HepG2 (cell line): Measurements from ENCODE around the gene MYOM1.

Source experiments
- GFI1 ChIP-seq: sonication (generic); formaldehyde crosslinking; IDR thresholded peaks from 2 replicates; pipeline ENCODE4 v1.5.0; 2020; ENCODE audit warnings: missing genetic modification reagents, mild to moderate bottlenecking, borderline replicate concordance
- NFE2L2 ChIP-seq: fragments of 150-350 bp; IDR thresholded peaks from 2 replicates; pipeline ENCODE4 v1.6.1; 2014; ENCODE audit warnings: low read length
- NR2F2 ChIP-seq: IDR thresholded peaks from 2 replicates; pipeline ENCODE4 v1.6.1; 2012; ENCODE audit warnings: low read depth, inconsistent platforms, borderline replicate concordance
- ZNF292 ChIP-seq: sonication (generic); formaldehyde crosslinking; IDR thresholded peaks from 2 replicates; pipeline ENCODE4 v1.8.1; 2022; ENCODE audit warnings: mild to moderate bottlenecking, low read depth, missing genetic modification reagents, borderline replicate concordance
- TF ChIP-seq, protein P1 (sequence below), 2 experiments: sonication (generic) in 1 of 2; formaldehyde crosslinking in 1 of 2; IDR thresholded peaks; 2 replicates each; pipeline versions ENCODE4 v1.4.0 to v1.6.1; 2018 to 2020; ENCODE audit warnings: missing genetic modification reagents in 2 of 2, borderline replicate concordance in 1 of 2, low read depth in 1 of 2, mild to moderate bottlenecking in 1 of 2, missing biosample characterization in 1 of 2
- TF ChIP-seq, protein P2 (sequence below): IDR thresholded peaks from 2 replicates; pipeline ENCODE4 v1.6.1; 2016; ENCODE audit warnings: low read depth, missing genetic modification reagents, missing compliant biosample characterization
- TF ChIP-seq, protein P3 (sequence below): sonication (generic); formaldehyde crosslinking; IDR thresholded peaks from 2 replicates; pipeline ENCODE4 v1.5.0; 2020; ENCODE audit warnings: mild to moderate bottlenecking, missing genetic modification reagents, moderate library complexity

DNA sequence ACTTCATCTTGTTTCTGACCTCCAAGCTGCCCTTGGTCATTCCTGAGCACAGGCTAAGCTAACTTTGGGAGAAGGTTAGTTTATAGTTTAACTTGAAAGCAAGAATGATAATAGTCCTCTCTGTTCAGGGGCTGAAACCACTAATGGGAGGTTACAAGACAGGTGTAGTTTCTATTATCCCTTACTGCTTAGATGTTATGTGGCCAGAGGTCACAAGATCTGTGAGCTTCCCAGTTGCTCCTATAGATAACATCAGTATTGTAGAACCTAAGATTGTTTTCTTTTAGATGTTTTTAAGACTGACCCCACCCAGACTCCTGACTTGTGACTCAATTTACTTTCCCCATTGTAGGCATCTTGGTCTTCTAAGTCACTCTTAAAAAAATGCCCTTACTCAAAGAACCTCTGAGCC is 112.0 kb downstream of the MYOM1 start:
- TF ChIP-seq GFI1 (CRISPR knock-in tag) (no peak), NFE2L2 (no peak), NR2F2 (peak; percentile 74), ZNF292 (CRISPR knock-in tag) (no peak)
- TF ChIP-seq, protein P1, sequence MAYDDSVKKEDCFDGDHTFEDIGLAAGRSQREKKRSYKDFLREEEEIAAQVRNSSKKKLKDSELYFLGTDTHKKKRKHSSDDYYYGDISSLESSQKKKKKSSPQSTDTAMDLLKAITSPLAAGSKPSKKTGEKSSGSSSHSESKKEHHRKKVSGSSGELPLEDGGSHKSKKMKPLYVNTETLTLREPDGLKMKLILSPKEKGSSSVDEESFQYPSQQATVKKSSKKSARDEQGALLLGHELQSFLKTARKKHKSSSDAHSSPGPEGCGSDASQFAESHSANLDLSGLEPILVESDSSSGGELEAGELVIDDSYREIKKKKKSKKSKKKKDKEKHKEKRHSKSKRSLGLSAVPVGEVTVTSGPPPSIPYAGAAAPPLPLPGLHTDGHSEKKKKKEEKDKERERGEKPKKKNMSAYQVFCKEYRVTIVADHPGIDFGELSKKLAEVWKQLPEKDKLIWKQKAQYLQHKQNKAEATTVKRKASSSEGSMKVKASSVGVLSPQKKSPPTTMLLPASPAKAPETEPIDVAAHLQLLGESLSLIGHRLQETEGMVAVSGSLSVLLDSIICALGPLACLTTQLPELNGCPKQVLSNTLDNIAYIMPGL (CRISPR knock-in tag; IDR thresholded peaks at IDR 0.05; ENCODE audit: borderline replicate concordance in 1 of 2, low read depth in 1 of 2), result no peak
- TF ChIP-seq, protein P2, sequence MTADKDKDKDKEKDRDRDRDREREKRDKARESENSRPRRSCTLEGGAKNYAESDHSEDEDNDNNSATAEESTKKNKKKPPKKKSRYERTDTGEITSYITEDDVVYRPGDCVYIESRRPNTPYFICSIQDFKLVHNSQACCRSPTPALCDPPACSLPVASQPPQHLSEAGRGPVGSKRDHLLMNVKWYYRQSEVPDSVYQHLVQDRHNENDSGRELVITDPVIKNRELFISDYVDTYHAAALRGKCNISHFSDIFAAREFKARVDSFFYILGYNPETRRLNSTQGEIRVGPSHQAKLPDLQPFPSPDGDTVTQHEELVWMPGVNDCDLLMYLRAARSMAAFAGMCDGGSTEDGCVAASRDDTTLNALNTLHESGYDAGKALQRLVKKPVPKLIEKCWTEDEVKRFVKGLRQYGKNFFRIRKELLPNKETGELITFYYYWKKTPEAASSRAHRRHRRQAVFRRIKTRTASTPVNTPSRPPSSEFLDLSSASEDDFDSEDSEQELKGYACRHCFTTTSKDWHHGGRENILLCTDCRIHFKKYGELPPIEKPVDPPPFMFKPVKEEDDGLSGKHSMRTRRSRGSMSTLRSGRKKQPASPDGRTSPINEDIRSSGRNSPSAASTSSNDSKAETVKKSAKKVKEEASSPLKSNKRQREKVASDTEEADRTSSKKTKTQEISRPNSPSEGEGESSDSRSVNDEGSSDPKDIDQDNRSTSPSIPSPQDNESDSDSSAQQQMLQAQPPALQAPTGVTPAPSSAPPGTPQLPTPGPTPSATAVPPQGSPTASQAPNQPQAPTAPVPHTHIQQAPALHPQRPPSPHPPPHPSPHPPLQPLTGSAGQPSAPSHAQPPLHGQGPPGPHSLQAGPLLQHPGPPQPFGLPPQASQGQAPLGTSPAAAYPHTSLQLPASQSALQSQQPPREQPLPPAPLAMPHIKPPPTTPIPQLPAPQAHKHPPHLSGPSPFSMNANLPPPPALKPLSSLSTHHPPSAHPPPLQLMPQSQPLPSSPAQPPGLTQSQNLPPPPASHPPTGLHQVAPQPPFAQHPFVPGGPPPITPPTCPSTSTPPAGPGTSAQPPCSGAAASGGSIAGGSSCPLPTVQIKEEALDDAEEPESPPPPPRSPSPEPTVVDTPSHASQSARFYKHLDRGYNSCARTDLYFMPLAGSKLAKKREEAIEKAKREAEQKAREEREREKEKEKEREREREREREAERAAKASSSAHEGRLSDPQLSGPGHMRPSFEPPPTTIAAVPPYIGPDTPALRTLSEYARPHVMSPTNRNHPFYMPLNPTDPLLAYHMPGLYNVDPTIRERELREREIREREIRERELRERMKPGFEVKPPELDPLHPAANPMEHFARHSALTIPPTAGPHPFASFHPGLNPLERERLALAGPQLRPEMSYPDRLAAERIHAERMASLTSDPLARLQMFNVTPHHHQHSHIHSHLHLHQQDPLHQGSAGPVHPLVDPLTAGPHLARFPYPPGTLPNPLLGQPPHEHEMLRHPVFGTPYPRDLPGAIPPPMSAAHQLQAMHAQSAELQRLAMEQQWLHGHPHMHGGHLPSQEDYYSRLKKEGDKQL (CRISPR knock-in tag), result no peak
- TF ChIP-seq, protein P3, sequence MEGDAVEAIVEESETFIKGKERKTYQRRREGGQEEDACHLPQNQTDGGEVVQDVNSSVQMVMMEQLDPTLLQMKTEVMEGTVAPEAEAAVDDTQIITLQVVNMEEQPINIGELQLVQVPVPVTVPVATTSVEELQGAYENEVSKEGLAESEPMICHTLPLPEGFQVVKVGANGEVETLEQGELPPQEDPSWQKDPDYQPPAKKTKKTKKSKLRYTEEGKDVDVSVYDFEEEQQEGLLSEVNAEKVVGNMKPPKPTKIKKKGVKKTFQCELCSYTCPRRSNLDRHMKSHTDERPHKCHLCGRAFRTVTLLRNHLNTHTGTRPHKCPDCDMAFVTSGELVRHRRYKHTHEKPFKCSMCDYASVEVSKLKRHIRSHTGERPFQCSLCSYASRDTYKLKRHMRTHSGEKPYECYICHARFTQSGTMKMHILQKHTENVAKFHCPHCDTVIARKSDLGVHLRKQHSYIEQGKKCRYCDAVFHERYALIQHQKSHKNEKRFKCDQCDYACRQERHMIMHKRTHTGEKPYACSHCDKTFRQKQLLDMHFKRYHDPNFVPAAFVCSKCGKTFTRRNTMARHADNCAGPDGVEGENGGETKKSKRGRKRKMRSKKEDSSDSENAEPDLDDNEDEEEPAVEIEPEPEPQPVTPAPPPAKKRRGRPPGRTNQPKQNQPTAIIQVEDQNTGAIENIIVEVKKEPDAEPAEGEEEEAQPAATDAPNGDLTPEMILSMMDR (CRISPR knock-in tag), result no peak
